Midbrain (tissue), 1 donor: ENCODE results near the gene MSLN.
A peak's percentile ranks its signal among the peaks of the same experiment; 100 is the strongest.

Experiments used
- DNase-seq: peaks from one replicate; lab custom pipeline; 2025; lab: John Stamatoyannopoulos, UW

The MSLN gene

GRCh38 chr16:723695-724094, 36.8 kb upstream of the MSLN start:
- DNase-seq: no peak

DNA sequence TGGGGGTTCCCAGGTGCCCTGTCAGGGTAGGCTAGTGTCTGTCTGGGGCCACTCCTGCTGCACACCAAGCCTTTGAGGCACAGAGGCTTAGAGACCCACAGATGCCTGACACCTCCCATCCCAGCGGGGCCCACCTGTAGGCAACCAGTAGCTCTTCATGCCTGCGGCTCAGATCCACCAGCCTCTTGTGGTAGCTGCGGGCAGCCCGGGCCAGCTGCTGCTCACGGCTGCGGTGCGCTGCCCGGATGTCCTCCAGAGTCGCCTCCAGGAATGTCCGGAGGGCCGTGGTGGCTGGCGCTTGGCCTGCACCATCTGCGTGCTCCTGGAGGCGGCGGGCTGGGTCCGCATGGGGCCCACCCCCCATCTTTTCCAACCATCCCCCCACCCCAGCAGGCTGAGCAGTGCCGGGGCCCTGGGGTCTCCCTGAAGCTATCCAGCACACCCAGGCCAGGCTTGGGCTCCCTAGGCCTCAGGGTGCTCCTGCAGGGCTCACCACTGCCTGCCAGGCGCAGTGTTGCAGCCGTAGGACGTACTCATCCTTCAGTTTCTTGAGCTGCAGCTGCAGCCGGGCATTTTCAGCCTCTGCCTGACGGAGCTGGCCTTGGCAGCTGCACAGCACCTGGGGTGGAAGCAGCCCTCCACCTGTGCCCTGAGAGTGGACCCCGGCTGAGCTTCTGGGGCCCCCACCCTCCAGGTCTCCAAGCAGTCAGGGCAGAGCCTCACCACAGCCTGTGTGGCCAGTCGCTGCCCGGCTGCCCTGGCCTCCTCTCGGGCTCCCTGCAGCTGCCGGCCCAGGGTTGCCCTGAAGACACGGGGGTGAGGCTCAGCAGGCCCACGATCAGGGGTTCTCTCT, 36.1 kb upstream of the MSLN start:
- no peak for DNase-seq

DNA sequence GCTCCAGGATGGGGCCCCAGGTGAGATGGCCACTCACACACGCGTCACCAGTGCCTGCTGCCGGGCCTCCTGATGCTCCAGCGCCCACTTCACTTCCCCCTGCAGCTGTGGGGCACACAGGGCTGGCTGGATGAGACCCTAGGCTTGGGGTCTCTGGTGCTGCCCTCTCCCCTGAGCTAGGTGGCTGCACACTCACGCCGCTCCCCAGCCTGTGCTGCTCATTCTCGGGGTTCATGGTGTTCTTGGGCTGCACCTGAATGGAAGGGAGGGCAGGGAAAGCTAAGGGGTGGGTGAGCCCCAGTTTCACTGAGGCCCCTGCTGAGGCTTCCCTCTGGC, 35.5 kb upstream of the MSLN start:
- no peak for DNase-seq

DNA sequence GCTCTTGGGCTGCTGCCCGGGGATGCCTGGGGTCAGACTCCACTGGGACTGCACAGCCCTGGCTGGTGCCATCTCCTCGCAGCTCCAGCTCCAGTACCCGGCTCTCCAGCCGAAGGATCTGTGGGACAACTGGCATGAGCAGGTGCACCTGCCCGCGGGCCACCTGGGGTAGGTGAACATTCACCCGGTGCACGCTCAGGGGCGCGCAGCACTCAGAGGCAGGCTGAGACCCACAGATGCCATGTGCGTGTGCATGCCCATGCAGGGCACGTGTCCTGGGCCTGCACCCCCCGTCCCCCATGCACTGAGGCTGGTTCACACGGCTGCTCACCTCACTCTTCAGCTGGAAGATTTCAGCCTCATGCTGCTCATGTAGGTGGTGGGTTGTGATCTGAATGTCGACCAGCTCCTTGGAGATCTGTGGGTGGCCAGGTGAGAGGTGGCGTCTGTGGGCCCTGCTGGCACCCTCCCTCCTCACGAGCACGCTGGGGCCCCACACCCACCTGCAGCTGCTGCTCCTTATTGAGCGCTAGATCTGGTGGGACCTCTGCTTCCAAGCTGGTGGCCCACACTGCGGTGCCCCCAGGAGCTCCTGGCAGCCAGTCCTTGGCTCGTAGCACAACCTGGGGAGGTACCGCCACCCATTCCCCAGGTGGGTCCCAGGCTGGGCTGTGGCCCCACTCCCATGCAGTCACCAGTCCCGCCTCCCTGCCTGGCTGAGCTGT, 34.9 kb upstream of the MSLN start:
- DNase-seq: no peak

- no peak for DNase-seq
Observed at GRCh38 chr16:726188-726437, 34.4 kb upstream of the MSLN start.

DNA sequence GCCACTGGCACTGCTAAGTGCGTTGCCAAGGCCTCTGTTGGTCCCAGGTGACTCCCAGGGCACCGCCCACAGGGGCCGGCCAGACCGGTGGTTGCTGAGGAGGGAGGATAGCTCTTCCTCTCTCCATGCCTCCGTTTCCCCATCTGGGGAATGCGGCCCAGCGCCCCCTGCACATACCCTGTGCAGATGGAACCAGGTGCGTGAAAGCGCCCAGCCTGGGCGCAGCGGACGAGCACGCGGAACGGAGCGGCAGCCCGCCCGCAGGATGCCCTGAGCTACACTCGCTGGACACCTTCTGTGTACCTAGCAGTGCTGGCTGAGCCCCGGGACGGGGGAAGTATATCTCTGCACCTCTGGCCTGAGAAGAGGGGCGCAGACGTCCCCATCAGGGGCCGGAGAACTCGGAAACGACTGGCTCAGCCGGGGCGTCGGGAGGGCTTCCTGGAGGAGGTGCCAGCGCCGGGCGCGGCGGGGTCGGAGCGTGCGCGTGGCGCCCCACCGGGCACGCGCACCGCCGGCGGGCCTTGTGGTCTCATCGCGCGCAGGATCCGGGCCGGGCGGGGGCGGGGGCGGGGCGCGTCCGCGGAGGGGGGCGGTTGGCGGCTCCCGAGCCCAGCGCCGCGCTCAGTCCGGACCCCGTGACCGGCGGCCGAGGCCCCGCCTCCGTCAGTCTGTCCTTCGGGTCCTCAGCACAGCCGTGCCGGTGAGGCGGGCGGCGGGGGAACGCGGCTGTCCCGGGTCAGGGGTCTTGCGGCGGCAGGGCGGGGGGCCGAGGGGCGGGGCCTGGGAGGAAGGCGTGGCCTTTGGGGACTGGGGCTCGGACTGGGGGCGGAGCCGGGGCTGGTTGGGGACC, 33.9 kb upstream of the MSLN start, which contains the start of the genes CCDC78 and HAGHL:
TSS of gene CCDC78 (minus strand) at position 6 of the 853 bp plus-strand sequence. CDS start 76 bp downstream, outside the sequence.
TSS of gene HAGHL (plus strand) at position 669 of the 853 bp plus-strand sequence. CDS start 404 bp downstream, outside the sequence.
- DNase-seq: peak; percentile 56

DNA sequence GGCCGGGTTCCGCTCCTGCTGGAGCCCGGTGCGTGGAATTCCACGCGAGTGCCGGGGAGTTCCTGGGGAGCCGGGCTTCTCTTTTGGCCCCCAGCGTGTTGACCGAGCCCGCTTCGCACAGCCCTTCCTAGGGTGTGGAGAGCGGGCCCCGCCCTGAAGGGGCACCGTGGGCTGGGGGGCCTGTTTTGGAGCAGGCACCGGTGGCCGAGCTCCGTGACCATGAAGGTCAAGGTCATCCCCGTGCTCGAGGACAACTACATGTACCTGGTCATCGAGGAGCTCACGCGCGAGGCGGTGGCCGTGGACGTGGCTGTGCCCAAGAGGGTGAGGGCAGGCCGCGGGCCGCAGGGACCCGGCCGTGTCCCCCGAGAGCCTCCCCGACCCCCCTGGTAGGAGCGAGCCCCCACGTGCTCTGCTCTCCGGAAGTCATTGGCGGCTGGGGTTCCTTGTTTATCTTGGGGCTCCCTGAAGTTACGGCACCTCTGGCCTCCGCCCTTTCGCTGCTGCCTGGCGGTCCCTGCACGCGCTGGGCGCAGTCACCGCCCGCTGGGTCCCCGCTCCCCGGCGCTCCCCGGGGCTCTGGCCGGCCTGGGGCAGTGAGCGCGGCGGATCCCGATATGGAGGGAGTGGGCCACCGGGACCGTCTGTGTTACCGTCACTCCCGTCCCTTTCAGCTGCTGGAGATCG, 33.1 kb upstream of the MSLN start:
- DNase-seq: no peak

GRCh38 chr16:728131-728889, 32.2 kb upstream of the MSLN start:
- peak; percentile 60 for DNase-seq

DNA sequence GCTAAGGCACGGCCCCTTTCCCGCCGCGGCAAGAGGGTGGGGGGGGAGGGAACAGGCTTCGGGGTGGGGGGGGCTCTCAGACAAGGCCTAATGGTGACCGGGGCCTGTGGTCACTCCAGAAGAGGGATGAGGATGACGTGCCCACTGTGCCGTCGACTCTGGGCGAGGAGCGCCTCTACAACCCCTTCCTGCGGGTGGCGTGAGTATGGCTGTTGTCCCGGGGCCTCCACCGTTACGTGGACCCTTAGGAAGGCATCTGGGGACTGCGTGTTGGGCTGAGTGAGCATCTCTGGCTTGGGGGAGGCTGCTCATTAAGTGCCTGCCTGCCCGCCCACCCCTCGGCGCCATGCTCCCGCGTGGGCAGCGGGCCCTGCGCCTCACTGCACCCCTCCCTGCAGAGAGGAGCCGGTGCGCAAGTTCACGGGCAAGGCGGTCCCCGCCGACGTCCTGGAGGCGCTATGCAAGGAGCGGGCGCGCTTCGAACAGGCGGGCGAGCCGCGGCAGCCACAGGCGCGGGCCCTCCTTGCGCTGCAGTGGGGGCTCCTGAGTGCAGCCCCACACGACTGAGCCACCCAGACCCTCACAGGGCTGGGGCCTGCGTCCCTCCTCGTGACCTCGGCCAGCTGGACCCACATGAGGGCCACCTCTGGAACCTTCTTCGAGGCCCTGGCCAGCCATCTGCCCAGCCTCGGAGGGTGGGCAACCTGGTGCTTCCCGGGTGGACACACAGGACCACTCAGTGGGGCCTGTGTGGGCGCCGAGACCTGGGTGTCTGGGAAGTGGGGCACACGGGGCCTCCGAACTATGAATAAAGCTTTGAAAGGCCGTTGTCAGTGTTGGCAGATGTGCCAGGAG, 31.4 kb upstream of the MSLN start:
- no peak for DNase-seq

DNA sequence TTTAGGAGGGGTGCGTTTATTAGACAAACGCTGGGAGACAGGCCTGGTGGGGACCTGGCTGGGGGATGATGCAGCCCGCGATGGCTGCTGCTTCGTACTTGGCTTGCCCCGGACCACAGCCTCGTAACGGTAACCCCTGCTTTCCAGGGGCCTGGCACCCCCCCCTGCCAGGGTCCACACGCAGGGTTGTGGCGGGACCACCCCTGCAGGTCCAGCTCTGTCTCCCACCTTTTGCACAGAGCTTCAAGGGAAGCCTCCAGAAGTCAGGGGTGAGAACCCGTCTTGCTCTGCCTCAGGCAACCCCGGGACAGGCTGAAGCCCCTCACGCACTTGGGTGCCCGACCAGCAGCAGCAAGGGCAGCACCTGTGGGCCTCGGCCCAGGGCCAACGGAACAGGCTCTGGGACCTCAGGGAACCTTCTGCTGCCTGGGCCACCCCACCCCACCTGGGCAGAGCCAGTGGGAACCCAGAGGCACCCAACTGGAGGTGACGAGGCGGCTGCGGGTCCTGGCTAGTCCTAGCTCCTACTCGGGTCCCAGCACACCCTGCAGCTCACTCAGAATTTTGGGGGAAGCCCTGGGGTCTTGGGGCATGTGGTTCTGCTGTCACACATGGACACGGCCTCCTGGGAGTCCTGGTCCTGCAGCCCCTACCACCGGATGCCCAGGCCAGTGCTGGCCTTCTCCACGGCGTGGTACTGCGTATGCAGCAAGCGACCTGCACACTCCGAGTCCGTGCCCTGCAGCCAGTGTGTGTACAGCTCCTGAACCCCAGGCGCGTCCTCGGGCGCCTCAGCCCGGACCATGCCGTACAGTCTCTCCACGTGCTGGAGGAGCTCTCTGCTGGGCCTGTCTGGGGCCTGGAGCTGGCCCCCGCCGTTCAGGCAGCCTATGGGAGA, 30.5 kb upstream of the MSLN start:
- no peak for DNase-seq

DNA sequence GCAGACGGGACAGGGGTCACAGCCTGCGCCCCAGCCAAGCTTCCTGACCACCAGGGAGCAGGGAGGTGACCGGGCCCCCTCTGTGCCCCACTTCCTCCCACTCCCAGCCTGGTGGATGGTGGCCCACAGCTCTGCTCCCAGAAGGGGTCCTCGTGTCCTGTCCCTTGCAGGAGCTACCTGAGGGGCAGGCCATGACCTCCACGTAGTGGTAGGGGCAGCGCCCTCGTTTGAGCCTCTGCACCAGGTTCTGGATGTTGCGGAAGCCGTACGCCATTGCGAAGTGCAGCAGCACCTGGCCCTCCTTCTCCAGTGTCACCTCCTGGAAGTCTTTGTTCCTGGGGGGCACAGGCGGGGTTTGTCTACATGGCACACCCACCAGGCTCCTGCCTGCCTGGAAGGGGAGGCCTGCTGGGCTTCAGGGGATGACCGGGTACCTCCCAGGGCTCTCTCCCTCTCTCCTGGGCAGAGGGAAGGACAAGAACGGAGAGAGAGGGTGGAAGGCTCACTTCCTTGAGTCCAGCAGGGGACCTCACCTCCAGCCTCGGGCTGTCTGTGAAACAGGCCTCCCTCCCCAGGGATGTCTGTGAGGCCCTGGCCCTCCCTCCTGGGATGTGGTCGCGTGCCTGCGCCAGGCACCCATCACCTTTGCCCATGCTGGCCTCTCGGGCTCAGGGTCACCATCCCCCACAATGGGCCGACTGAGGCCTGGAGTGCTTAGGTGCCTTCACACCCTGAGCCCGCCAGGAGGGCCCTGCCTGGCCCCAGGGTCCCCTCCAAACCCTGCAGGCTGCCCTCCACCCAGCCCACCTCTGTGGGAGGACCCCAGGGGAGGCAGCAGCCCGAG, 29.6 kb upstream of the MSLN start:
- no peak for DNase-seq

DNA sequence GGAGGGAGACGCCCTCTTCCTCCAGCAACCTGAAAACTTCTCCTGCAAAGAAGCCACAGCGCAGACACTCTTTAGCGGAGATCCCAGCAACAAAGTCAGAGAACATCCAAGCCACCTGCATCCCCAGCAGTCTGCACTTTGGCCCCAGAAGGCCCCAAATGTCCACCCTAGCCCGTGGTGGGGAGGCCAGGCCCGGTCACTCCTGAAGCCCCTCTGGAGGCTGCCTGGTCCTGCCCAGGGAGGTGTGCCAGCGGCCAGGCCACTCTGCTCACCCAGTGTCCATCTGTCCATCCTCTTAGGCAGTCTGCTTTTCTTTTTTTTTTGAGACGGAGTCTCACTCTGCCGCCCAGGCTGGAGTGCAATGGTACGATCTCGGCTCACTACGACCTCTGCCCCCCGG, 28.2 kb upstream of the MSLN start:
- no peak for DNase-seq

GRCh38 chr16:732936-733335, 27.6 kb upstream of the MSLN start:
- no peak for DNase-seq

- DNase-seq: no peak
Observed at GRCh38 chr16:733382-734207, 26.9 kb upstream of the MSLN start.

- DNase-seq: no peak
Observed at GRCh38 chr16:734208-734980, 26.1 kb upstream of the MSLN start.
